Calu3 (cell line): ENCODE measurements around the gene TUBGCP5. TPM values are rescaled to one million over a fixed set of nuclear protein-coding genes. Genes with fewer than 3 reads are reported as not detected.
"Not testable (repeated sequence)": the region's sequence is repeated elsewhere in the genome, so short reads cannot be mapped to it uniquely, and the experiment has no call there.

Experiments used
- BruUV-seq: library from RNA; stranded (reverse); fragments of 400-500 nt; replicated peaks from 2 replicates; lab custom pipeline; 2021; lab: Mats Ljungman, UMichigan
- CTCF ChIA-PET: fragments of 300-600 bp; sonication (Branson Sonifier 250); formaldehyde crosslinking; loops from one replicate; lab custom pipeline; 2022; ENCODE audit warnings: antibody characterized with exemption; lab: Charles Lee
- DNase-seq: peaks from one replicate; pipeline ENCODE4 v3.0.0; 2022
- H3K27ac Mint-ChIP-seq: one replicate; pipeline ENCODE4 v1.8.0; 2022; ENCODE audit warnings: mixed read lengths; ENCODE audit not compliant: unreplicated experiment
- H3K27me3 Mint-ChIP-seq: one replicate; pipeline ENCODE4 v1.8.0; 2022; ENCODE audit warnings: mixed read lengths; ENCODE audit not compliant: unreplicated experiment
- H3K36me3 Mint-ChIP-seq: one replicate; pipeline ENCODE4 v1.8.0; 2022; ENCODE audit warnings: mild to moderate bottlenecking, moderate library complexity, mixed read lengths; ENCODE audit not compliant: insufficient read depth, unreplicated experiment
- H3K4me1 Mint-ChIP-seq: one replicate; pipeline ENCODE4 v1.8.0; 2022; ENCODE audit warnings: mild to moderate bottlenecking, low read depth, mixed read lengths; ENCODE audit not compliant: unreplicated experiment
- H3K4me3 Mint-ChIP-seq: one replicate; pipeline ENCODE4 v1.8.0; 2022; ENCODE audit warnings: mild to moderate bottlenecking, low read depth, moderate library complexity, mixed read lengths; ENCODE audit not compliant: unreplicated experiment
- H3K9me3 Mint-ChIP-seq: one replicate; pipeline ENCODE4 v1.8.0; 2022; ENCODE audit warnings: low read depth, mixed read lengths; ENCODE audit not compliant: unreplicated experiment
- intact Hi-C: fragments of 100-400 bp; cut with micrococcal nuclease; formaldehyde crosslinking; loops from one replicate; pipeline ENCODE4 v1.10.0; 2022; ENCODE audit not compliant: unreplicated experiment
- total RNA-seq: library from RNA; stranded (reverse); gene quantifications from 2 replicates; pipeline ENCODE4 v1.2.3, GENCODE V29; 2022
- TF ChIP-seq, protein P1 (sequence below): fragments of 200-600 bp; IDR thresholded peaks from one replicate; pipeline ENCODE4 v1.8.0; 2022; ENCODE audit warnings: antibody characterized with exemption; ENCODE audit not compliant: unreplicated experiment

The TUBGCP5 gene
- total RNA-seq, 1 experiment from 2014 or later: 6.8 TPM

DNA sequence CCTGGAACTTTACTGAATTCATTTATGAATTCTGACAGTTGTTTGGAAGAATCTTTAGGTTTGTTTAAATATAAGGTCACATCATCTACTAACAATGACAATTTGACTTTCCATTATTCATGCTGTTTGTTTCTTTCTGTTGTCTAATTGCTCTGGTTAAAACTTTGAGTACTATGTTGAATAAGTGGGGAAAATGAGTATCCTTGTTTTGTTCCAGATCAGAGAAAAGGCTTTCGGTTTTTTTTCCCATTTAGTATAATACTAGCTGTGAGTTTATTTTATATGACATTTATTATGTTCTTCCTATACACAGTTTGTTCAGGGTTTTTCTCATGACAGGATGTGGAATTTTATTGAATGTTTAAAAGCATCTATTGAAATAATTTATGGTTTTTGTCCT, 11.3 kb upstream of the TUBGCP5 start:
- CTCF ChIA-PET: no interaction called here
- Mint-ChIP-seq H3K9me3 (no peaks in the 10 kb centered on the region), H3K4me1 (no peaks in the 10 kb centered on the region), H3K36me3 (no peaks in the 10 kb centered on the region), H3K27ac (no peak overlapping the region), H3K4me3 (no peak overlapping the region), H3K27me3 (no peaks in the 10 kb centered on the region)
- intact Hi-C loops: no loop called here
- TF ChIP-seq, protein P1, sequence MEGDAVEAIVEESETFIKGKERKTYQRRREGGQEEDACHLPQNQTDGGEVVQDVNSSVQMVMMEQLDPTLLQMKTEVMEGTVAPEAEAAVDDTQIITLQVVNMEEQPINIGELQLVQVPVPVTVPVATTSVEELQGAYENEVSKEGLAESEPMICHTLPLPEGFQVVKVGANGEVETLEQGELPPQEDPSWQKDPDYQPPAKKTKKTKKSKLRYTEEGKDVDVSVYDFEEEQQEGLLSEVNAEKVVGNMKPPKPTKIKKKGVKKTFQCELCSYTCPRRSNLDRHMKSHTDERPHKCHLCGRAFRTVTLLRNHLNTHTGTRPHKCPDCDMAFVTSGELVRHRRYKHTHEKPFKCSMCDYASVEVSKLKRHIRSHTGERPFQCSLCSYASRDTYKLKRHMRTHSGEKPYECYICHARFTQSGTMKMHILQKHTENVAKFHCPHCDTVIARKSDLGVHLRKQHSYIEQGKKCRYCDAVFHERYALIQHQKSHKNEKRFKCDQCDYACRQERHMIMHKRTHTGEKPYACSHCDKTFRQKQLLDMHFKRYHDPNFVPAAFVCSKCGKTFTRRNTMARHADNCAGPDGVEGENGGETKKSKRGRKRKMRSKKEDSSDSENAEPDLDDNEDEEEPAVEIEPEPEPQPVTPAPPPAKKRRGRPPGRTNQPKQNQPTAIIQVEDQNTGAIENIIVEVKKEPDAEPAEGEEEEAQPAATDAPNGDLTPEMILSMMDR: no peak
- DNase-seq: no peak
- no TSS peak for BruUV-seq

GRCh38 chr15:23049984-23050628, 10.7 kb upstream of the TUBGCP5 start:
- CTCF ChIA-PET: no interaction called here
- DNase-seq: no peak
- Mint-ChIP-seq H3K4me1 (no peaks in the 10 kb centered on the region), H3K36me3 (no peaks in the 10 kb centered on the region), H3K27ac (no peak overlapping the region), H3K27me3 (no peaks in the 10 kb centered on the region), H3K9me3 (no peaks in the 10 kb centered on the region), H3K4me3 (no peak overlapping the region)
- intact Hi-C loops: no loop called here
- no TSS peak for BruUV-seq
- TF ChIP-seq, protein P1: no peak

GRCh38 chr15:23048572-23049282, 9.4 kb upstream of the TUBGCP5 start:
- H3K4me1 Mint-ChIP-seq, DNase-seq, H3K4me3 Mint-ChIP-seq, H3K36me3 Mint-ChIP-seq, H3K9me3 Mint-ChIP-seq, intact Hi-C loops, BruUV-seq, CTCF ChIA-PET, H3K27ac Mint-ChIP-seq, H3K27me3 Mint-ChIP-seq: not testable (repeated sequence)

DNA sequence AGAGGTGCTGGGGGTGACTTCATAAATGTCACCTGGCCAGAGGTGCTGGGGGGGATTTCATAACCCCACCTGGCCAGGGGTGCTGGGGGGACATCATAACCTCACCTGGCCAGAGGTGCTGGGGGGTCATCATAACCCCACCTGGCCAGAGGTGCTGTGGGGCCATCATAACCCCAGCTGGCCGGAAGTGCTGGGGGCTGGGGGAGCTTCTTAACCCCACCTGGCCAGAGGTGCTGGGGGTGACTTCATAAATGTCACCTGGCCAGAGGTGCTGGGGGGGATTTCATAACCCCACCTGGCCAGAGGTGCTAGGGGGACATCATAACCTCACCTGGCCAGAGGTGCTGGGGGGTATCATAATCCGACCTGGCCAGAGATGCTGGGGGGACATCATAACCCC, 4.6 kb upstream of the TUBGCP5 start:
- H3K27me3 Mint-ChIP-seq, H3K27ac Mint-ChIP-seq, H3K9me3 Mint-ChIP-seq, DNase-seq, H3K4me3 Mint-ChIP-seq, CTCF ChIA-PET, BruUV-seq, intact Hi-C loops, H3K36me3 Mint-ChIP-seq, H3K4me1 Mint-ChIP-seq: not testable (repeated sequence)

DNA sequence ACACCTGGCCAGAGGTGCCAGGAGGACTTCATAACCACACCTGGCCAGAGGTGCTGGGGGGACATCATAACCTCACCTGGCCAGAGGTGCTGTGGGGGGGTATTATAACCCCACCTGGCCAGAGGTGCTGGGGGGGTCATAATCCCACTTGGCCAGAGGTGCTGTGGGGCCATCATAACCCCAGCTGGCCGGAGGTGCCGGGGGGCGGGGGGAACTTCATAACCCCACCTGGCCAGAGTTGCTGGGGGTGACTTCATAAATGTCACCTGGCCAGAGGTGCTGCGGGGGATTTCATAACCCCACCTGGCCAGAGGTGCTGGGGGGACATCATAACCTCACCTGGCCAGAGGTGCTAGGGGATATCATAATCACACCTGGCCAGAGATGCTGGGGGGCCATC, 4.2 kb upstream of the TUBGCP5 start:
- H3K27me3 Mint-ChIP-seq, CTCF ChIA-PET, H3K9me3 Mint-ChIP-seq, H3K27ac Mint-ChIP-seq, BruUV-seq, H3K4me1 Mint-ChIP-seq, DNase-seq, intact Hi-C loops, H3K4me3 Mint-ChIP-seq: not testable (repeated sequence)
- H3K36me3 Mint-ChIP-seq: peaks cover 12% of the 10 kb centered on the region

- not testable (repeated sequence) for H3K27ac Mint-ChIP-seq, H3K9me3 Mint-ChIP-seq
These were observed 2.4 kb upstream of the TUBGCP5 start for GRCh38 chr15:23041736-23042135.

More at GRCh38 chr15:23041736-23042135, 2.4 kb upstream of the TUBGCP5 start:
- DNase-seq, BruUV-seq, intact Hi-C loops, H3K27me3 Mint-ChIP-seq, CTCF ChIA-PET, H3K4me1 Mint-ChIP-seq, H3K4me3 Mint-ChIP-seq: not testable (repeated sequence)
- H3K36me3 Mint-ChIP-seq: peaks cover 14% of the 10 kb centered on the region
